Fibroblast of peridontal ligament (primary cell): ENCODE results near the gene TXNL1.
A peak's percentile ranks its signal among the peaks of the same experiment; 100 is the strongest.
"Not testable (repeated sequence)": the region's sequence is repeated elsewhere in the genome, so short reads cannot be mapped to it uniquely, and the experiment has no call there.

Experiments used
- DNase-seq: peaks from one replicate; pipeline ENCODE4 v3.0.0-alpha.2; 2010; ENCODE audit errors: extremely low read depth

TXNL1 gene

DNA sequence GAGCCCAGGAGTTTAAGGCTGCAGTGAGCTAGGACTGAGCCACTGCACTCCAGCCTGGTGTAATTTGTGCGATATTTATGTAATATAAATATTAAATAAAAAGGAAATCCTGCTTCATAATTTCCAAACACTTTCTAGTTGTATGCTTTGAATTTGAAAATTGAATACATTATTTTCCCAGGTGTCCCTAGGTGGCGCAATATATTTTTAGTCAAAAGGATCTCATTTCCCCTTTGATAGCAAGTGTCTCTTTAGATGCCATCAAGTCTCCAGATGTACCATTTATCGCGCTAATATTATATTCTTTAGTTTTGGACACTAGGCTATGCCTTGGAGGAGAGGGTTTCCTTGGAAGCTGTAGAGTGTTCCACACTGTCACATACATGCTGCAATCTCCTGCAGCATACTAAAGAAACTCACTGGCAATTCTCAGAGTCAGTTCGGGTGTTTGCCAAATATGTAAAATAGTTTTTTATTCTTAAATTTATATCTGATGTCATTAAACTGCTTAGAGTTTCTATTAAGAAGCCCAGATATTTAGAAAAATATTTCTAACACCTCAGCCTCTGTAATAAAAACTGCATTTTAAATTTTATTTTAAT, 7.1 kb upstream of the TXNL1 start:
- peak; percentile 17 for DNase-seq

- no peak for DNase-seq
These were observed 5.0 kb upstream of the TXNL1 start for GRCh38 chr18:56643381-56643780.

DNA sequence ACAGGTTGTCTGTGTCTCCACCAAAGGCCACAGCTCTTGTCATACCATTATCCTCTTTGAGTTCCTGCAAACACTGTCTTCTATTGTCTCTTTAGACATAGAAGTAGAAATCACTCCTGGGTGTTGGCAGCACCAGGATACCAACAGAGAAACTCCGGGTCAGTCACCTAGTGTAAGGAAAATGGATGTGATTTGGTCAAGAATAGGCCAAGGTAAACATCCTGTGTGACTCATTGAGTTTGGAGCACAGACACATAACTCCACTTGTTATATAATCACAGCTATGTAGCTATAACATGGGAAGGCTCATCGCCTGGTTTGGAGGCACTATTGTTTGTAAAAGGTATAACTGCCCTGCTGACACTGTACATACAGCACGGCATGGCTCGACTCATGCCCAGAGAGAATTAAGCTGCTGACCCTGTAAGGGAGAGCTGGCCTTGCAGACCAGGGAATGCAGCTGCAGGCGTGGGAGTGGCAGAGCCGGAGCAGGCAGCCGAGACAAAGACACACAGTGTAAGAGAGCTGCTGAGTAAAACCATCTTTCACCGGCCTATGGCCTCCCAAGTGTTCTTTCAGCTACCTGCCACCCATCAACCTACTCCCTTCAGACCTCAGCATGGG, 3.4 kb upstream of the TXNL1 start:
- peak; percentile 21 for DNase-seq

GRCh38 chr18:56639571-56639970, 1.2 kb upstream of the TXNL1 start:
- DNase-seq: no peak

DNA sequence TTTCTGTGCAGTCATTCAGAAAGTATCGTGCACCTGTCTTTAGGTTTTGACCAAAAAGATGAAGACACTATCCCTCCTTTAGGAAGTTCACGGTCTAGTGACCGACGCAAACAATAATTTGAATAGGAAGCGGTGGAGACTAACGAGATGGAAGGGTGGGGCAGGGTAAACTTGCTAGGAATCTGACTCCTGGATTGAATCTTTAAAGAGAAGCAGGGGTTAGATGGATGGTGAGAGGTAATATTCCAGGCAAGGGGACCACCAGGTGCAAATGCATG, 651 bp upstream of the TXNL1 start:
- DNase-seq: no peak

- DNase-seq: peak; percentile 8
These were observed 621 bp downstream of the TXNL1 start for GRCh38 chr18:56637711-56638231.

DNA sequence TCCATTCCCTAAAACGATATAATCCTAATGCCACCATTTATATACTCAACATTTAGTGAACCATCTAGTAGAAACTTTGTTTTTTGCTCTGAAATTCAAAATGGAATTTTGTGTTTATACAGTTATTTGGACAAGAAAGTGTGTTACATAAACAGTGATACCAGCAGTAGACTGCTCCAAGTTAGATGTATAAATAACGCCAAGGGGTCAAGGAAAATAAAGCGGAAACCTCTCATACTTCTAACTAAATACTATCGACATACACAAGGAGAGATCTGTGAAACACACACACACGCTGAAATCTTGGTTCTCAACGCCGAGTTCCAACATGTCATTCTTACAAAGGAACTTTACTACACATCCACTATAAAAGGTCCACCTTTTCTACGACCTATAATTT, 1.2 kb downstream of the TXNL1 start:
- DNase-seq: peak; percentile 40

GRCh38 chr18:56635007-56635406, 3.4 kb downstream of the TXNL1 start:
- no peak for DNase-seq

DNA sequence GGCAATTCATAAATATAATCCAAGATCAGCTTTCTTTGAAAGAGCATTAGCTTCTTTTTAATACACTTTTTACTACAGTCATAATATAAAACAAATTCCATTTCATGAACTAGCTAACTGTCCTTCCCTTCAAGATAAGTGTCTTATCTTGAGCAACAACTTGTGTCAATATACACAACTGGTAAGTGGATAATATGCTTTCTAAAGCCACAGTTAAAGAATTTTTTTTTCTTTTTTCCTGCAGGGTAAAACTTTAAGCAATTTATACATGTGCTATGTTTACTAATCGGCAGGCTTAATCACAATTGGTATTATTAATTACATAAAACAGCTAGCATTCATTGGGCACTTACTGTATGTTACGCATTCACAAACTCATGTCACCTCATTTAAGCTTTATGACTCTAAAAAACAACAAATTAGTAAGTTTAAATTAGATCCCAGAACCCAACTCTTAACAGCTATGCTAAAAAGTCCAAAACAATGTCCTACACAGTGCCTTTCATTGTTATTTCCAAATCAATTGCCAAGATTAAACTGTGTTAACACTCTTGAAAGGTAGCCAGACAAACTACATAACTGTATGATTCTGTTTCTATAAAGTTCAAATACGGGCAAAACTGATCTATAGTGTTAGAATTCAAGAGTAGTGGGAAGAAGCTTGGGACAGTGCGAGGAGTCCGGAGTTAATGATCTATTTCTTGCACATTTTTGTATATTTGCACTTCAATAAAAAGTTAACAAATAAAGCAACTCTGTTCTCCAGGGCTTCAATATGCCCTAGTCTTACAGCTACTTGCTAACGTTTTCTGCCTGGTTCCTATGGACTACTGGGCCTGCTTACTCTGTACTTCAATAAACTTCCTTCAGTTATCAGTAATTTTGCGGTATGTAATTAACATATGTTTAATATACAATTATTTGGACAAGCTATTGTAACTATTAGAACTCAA, 6.0 kb downstream of the TXNL1 start:
- no peak for DNase-seq

GRCh38 chr18:56627991-56628390, 10.4 kb downstream of the TXNL1 start:
- no peak for DNase-seq

GRCh38 chr18:56615738-56616520, 22.5 kb downstream of the TXNL1 start:
- DNase-seq: no peak

DNA sequence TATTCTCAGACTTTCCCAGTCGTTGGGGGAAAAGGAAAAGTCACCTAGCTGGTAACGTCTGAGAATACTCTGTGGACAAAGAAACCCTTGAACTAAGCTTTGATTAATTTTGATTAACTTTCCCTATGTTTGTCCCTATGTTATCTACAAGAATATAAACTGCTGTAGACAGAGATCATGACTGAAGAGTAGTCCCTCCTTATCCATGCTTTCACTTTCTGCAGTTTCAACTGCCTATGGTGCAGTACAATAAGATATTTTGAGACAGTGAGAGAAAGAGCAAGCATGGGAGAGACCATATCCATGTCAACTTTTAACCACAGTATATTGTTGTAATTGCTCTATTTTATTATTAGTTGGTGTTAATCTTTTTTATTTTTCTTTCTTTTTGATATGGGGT, 31.8 kb downstream of the TXNL1 start:
- no peak for DNase-seq

DNA sequence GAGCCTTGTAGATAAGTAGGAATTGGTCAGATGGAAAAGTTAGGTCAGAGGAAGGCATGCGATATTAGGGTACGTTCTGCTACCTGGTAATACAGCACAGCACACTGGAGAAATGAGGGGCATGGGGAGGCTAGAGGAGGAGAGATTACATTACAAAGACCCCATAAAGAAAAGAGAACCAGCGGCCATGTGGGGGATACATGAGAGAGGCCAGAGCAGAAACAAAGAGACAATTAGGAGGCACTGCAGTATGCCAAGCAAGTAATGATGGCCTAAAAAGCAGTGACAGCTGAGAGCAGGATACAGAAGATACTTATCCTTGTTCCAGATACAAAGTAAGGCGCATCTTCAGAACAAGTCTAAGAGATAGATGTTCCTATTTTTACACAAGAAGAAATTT, 40.0 kb downstream of the TXNL1 start:
- no peak for DNase-seq

DNA sequence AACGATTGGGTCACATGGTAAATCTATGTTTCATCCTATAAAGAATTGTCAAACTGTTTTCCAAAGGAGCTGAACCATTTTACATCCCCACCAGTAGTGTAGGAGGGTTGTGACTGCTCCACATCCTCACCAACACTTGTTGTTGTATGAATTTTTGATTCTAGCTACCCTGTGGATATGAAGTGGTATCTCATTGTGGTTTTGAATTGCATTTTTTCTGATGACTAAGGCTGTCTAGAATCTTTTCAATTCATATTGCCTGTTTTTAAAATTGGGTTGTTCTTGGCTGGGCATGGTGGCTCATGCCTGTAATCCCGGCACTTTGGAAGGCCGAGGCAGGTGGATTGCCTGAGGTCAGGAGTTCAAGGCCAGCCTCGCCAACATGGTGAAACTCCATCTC, 44.5 kb downstream of the TXNL1 start:
- DNase-seq: peak; percentile 18

- no peak for DNase-seq
These were observed 58.4 kb downstream of the TXNL1 start for GRCh38 chr18:56580026-56580425.

GRCh38 chr18:56579451-56579850, 58.9 kb downstream of the TXNL1 start:
- no peak for DNase-seq

GRCh38 chr18:56576826-56577573, 61.4 kb downstream of the TXNL1 start:
- no peak for DNase-seq

- DNase-seq: peak; percentile 84
These were observed 62.4 kb downstream of the TXNL1 start for GRCh38 chr18:56575819-56576663.

GRCh38 chr18:56574861-56575260, 63.5 kb downstream of the TXNL1 start:
- peak; percentile 58 for DNase-seq

DNA sequence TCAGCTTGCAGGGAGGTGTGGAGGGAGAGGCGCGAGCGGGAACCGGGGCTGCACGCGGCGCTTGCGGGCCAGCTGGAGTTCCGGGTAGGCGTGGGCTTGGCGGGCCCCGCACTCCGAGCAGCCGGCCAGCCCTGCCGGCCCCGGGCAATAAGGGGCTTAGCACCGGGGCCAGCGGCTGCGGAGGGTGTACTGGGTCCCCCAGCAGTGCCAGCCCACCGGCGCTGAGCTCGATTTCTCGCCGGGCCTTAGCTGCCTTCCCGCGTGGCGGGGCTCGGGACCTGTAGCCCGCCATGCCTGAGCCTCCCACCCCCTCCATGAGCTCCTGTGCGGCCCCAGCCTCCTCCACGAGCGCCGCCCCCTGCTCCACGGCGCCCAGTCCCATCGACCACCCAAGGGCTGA, 66.1 kb downstream of the TXNL1 start:
- DNase-seq: not testable (repeated sequence)
